ENCODE data around the gene UGT1A9. TPM values are rescaled to one million over a fixed set of nuclear protein-coding genes. Genes with fewer than 3 reads are reported as not detected.

UGT1A9 gene
- total RNA-seq, 4 donors from 2014 or later = not detected

DNA sequence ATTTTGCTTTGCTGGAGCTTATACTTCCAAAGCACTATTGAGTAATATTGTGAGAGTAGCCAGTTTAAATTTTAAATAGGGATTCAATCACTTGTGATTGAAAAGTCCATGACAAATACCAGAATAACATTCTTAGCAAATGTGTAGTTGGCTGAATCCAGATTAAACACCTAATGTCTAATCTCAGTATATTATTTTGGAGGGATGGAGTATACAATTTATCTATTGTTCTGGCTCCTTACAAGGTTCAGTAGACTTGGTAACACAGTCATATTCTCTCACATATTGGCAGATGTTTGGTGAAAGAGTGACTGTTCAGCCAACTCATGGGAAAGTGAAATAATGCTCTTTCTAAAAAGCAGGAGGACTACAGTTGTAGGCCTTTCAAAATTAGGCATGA lies 2.2 kb downstream of the UGT1A9 start:
- H3K9me3 ChIP-seq = no peaks in the 10 kb centered on the region

GRCh38 chr2:233674314-233674713 lies 2.6 kb downstream of the UGT1A9 start:
- Histone ChIP-seq H3K4me1 (no peaks in the 10 kb centered on the region), H3K36me3 (no peaks in the 10 kb centered on the region), H3K4me3 (no peak overlapping the region), H3K9me3 (no peaks in the 10 kb centered on the region), H3K27me3 (no peaks in the 10 kb centered on the region), H3K27ac (no peak overlapping the region)
- TF ChIP-seq POLR2A (IDR thresholded peaks at IDR 0.05) = no peak
- no peak for TF ChIP-seq CTCF (IDR thresholded peaks at IDR 0.05)
- no peak for DNase-seq
- intact Hi-C loops (cut with DNase I; ENCODE audit: low total_unique reads) = no loop called here

More for the DNA sequence above, 2.2 kb downstream of the UGT1A9 start:
- no peak overlapping the region for H3K27ac ChIP-seq
- no peaks in the 10 kb centered on the region for H3K27me3 ChIP-seq
- intact Hi-C loops (cut with DNase I; ENCODE audit: low total_unique reads) = no loop called here
- H3K36me3 ChIP-seq = no peaks in the 10 kb centered on the region
- TF ChIP-seq CTCF (IDR thresholded peaks at IDR 0.05) (no peak), POLR2A (IDR thresholded peaks at IDR 0.05) (no peak)
- H3K4me3 ChIP-seq = no peak overlapping the region
- DNase-seq = no peak
- no peaks in the 10 kb centered on the region for H3K4me1 ChIP-seq

DNA sequence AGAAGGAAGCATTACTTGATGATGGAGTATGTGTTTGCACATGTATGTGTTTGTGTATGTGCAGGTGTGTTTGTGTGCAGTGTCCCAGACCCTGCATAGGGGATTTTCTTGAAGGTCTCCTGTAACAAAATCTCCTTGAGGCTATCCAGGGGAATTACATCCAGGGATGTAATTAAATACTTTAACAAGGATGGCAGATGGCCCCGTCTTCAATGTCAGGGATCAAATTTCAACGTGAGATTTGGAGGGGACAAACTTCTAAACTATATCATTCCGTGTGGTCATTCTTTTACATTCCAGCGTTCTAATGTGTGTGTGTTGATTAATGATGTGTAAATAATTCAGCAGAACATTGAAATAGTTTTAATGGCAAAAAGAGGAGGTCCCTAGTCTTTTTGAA lies 3.3 kb downstream of the UGT1A9 start:
- no peak overlapping the region for H3K4me3 ChIP-seq
- H3K36me3 ChIP-seq = no peaks in the 10 kb centered on the region
- no peak for DNase-seq
- TF ChIP-seq POLR2A (IDR thresholded peaks at IDR 0.05) = no peak
- no peaks in the 10 kb centered on the region for H3K27me3 ChIP-seq
- H3K9me3 ChIP-seq = no peaks in the 10 kb centered on the region
- intact Hi-C loops (cut with DNase I; ENCODE audit: low total_unique reads) = no loop called here
- H3K27ac ChIP-seq = no peak overlapping the region
- H3K4me1 ChIP-seq = no peaks in the 10 kb centered on the region

- intact Hi-C loops (cut with DNase I; ENCODE audit: low total_unique reads) = no loop called here
- Histone ChIP-seq H3K27me3 (no peaks in the 10 kb centered on the region), H3K4me3 (no peak overlapping the region), H3K9me3 (no peaks in the 10 kb centered on the region), H3K27ac (no peak overlapping the region), H3K36me3 (no peaks in the 10 kb centered on the region), H3K4me1 (no peaks in the 10 kb centered on the region)
- DNase-seq = no peak
- no peak for TF ChIP-seq CTCF (IDR thresholded peaks at IDR 0.05)
- TF ChIP-seq POLR2A (IDR thresholded peaks at IDR 0.05) = no peak
These were observed 4.3 kb downstream of the UGT1A9 start for GRCh38 chr2:233676046-233676445.

DNA sequence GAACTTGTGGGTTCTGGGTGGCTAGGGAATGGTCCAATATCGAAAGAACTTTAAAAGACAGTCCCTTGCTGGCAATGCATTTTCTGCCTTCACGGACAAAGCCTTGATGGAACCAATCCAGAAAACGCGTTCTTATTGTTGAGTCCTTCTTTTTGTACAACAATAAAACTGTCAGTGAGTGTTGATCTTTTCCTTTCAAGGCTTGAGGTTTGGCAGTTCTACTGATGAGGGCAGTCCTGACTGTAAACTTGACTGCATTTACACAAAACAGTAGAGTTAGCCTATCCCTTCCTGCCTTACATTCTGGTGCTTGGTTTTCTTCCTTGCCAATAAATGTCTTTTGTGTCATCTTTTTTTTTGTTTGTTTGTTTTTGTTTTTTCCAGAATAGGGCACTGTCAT lies 7.5 kb downstream of the UGT1A9 start:
- no peaks in the 10 kb centered on the region for H3K27me3 ChIP-seq
- no peaks in the 10 kb centered on the region for H3K4me1 ChIP-seq
- intact Hi-C loops (cut with DNase I; ENCODE audit: low total_unique reads) = no loop called here
- no peak overlapping the region for H3K27ac ChIP-seq
- no peak for DNase-seq
- H3K4me3 ChIP-seq = no peak overlapping the region
- H3K36me3 ChIP-seq = no peaks in the 10 kb centered on the region
- H3K9me3 ChIP-seq = no peaks in the 10 kb centered on the region
- TF ChIP-seq POLR2A (IDR thresholded peaks at IDR 0.05) (no peak), CTCF (IDR thresholded peaks at IDR 0.05) (no peak)

DNA sequence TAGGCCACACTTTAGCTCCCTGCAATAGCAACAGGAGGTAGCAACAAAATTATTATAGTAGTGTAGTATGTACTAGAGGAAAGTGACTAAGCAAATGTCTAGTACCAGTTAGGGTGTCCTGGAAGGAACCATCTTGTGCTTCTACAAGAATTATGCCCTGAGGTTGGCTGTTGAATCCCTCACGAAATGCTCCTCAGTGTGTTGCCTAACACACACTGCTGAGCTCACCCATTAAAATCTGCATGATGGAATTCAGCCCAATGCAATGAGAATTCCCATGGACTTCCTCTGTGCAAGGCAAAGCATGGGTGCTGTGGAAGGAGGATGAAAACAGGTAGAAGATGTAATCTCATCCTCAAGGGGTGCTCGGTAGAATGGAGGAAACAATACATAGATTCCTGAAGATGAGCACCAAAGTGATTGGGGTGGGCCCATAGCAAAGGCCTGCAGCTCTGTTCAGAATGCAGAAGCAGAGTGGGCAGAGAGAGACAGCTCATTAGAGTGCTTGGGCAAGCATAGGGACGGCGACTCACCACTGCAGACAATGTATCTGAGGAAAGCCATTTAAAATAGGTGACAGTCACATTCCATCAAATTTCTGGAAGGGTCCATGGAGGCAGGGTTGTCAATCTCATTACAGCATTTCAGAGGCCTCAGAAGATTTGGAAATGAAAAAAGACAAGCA lies 8.8 kb downstream of the UGT1A9 start:
- intact Hi-C loops (cut with DNase I; ENCODE audit: low total_unique reads) = no loop called here
- H3K27me3 ChIP-seq = no peaks in the 10 kb centered on the region
- H3K4me1 ChIP-seq = no peaks in the 10 kb centered on the region
- no peaks in the 10 kb centered on the region for H3K36me3 ChIP-seq
- H3K4me3 ChIP-seq = no peak overlapping the region
- no peak overlapping the region for H3K27ac ChIP-seq
- no peaks in the 10 kb centered on the region for H3K9me3 ChIP-seq
- TF ChIP-seq POLR2A (IDR thresholded peaks at IDR 0.05) (no peak), CTCF (IDR thresholded peaks at IDR 0.05) (no peak)
- DNase-seq = no peak
